Thoracic aorta (tissue), 2 donors: ENCODE data around the gene CD63. TPM values are rescaled to one million over a fixed set of nuclear protein-coding genes. Genes with fewer than 3 reads are reported as not detected.
"Not testable (repeated sequence)": the region's sequence is repeated elsewhere in the genome, so short reads cannot be mapped to it uniquely, and the experiment has no call there.

ENCODE experiments used
- ATAC-seq: fragments of 150-250 bp; one replicate; pipeline ENCODE4 v1.8.0; 2017; ENCODE audit warnings: low read depth; ENCODE audit not compliant: insufficient number of reproducible peaks, low FRiP score
- DNase-seq: peaks from one replicate; pipeline ENCODE4 v3.0.0-alpha.2; 2020; ENCODE audit warnings: low spot score
- H3K27ac ChIP-seq, 2 donors: fragments of 200-600 bp; sonication (generic); 1 replicate in 1 of 2; 2 replicates in 1 of 2; pipeline ENCODE4 v1.5.1; 2016; ENCODE audit warnings: mild to moderate bottlenecking in 2 of 2, moderate library complexity in 2 of 2
- H3K27me3 ChIP-seq: fragments of 200-600 bp; sonication (generic); replicated peaks from 2 replicates; pipeline ENCODE4 v1.6.0; 2016; ENCODE audit warnings: mild to moderate bottlenecking; ENCODE audit not compliant: insufficient read depth
- H3K36me3 ChIP-seq: fragments of 200-600 bp; sonication (generic); one replicate; pipeline ENCODE4 v1.5.1; 2016
- H3K4me1 ChIP-seq, 2 donors: fragments of 200-600 bp; sonication (generic); 1 replicate in 1 of 2; 2 replicates in 1 of 2; pipeline versions ENCODE4 v1.5.1 to v1.6.0; 2016; ENCODE audit warnings: low read depth in 2 of 2, mild to moderate bottlenecking in 1 of 2; ENCODE audit not compliant: control insufficient read depth in 1 of 2
- H3K4me3 ChIP-seq: fragments of 200-600 bp; sonication (generic); 2 replicates; pipeline ENCODE4 v1.5.1; 2016; ENCODE audit warnings: mild to moderate bottlenecking
- H3K9me3 ChIP-seq: fragments of 200-600 bp; sonication (generic); 2 replicates; pipeline ENCODE4 v1.5.1; 2016
- CTCF ChIP-seq: fragments of 200-600 bp; sonication (generic); IDR thresholded peaks from one replicate; pipeline ENCODE4 v1.5.1; 2019; ENCODE audit warnings: antibody characterized with exemption
- total RNA-seq, 2 donors: library from RNA; depleted of rRNA; stranded (reverse); fragments of >200 nt; gene quantifications; one replicate each; pipeline versions ENCODE4 v1.1.0 to v1.2.3, GENCODE V29; 2016

Gene CD63
- total RNA-seq, 2 donors from 2014 or later = 615 to 776 TPM

GRCh38 chr12:55762646-55763045 is 33.8 kb upstream of the CD63 start:
- no peak overlapping the region for H3K27ac ChIP-seq
- no peak overlapping the region for H3K4me3 ChIP-seq
- ATAC-seq (no peak), DNase-seq (no peak)
- H3K9me3 ChIP-seq = no peaks in the 10 kb centered on the region
- TF ChIP-seq CTCF = no peak
- no peaks in the 10 kb centered on the region for H3K4me1 ChIP-seq
- H3K27me3 ChIP-seq = no peaks in the 10 kb centered on the region
- peaks cover 20% of the 10 kb centered on the region for H3K36me3 ChIP-seq

- Histone ChIP-seq H3K4me1 (no peaks in the 10 kb centered on the region), H3K9me3 (no peaks in the 10 kb centered on the region), H3K4me3 (no peak overlapping the region), H3K27ac (no peak overlapping the region), H3K27me3 (no peaks in the 10 kb centered on the region), H3K36me3 (peaks cover 32% of the 10 kb centered on the region)
- DNase-seq = no peak
- no peak for ATAC-seq
- no peak for TF ChIP-seq CTCF
These were observed 31.9 kb upstream of the CD63 start for GRCh38 chr12:55760663-55761062.

GRCh38 chr12:55758575-55758974 is 29.8 kb upstream of the CD63 start:
- not testable (repeated sequence) for DNase-seq, H3K27ac ChIP-seq, H3K27me3 ChIP-seq, ATAC-seq, H3K4me1 ChIP-seq, H3K4me3 ChIP-seq, H3K9me3 ChIP-seq
- H3K36me3 ChIP-seq = peaks cover 43% of the 10 kb centered on the region

- ATAC-seq (no peak), DNase-seq (no peak)
- no peak overlapping the region for H3K4me3 ChIP-seq
- H3K27ac ChIP-seq = no peak overlapping the region
- no peak for TF ChIP-seq CTCF
- no peaks in the 10 kb centered on the region for H3K9me3 ChIP-seq
- H3K4me1 ChIP-seq = no peaks in the 10 kb centered on the region
- peaks cover 51% of the 10 kb centered on the region for H3K36me3 ChIP-seq
- H3K27me3 ChIP-seq = no peaks in the 10 kb centered on the region
These were observed 28.9 kb upstream of the CD63 start for GRCh38 chr12:55757701-55758100.

- ATAC-seq = no peak
- Histone ChIP-seq H3K4me1 (no peaks in the 10 kb centered on the region), H3K9me3 (no peaks in the 10 kb centered on the region), H3K27ac (no peak overlapping the region), H3K4me3 (no peak overlapping the region), H3K36me3 (peaks cover 70% of the 10 kb centered on the region), H3K27me3 (no peaks in the 10 kb centered on the region)
- DNase-seq = no peak
- TF ChIP-seq CTCF = no peak
These were observed 26.4 kb upstream of the CD63 start for GRCh38 chr12:55755246-55755645.

- DNase-seq (no peak), ATAC-seq (no peak)
- Histone ChIP-seq H3K4me1 (peaks cover 16 to 26% of the 10 kb centered on the region in 2 donors), H3K36me3 (peaks cover 27% of the 10 kb centered on the region), H3K9me3 (no peaks in the 10 kb centered on the region), H3K27ac (no peak overlapping the region), H3K4me3 (no peak overlapping the region), H3K27me3 (no peaks in the 10 kb centered on the region)
- no peak for TF ChIP-seq CTCF
These were observed 19.6 kb upstream of the CD63 start for GRCh38 chr12:55748230-55748993.
